SK-MEL-5 (cell line): ENCODE data around the gene PPP2R2D. TPM values are rescaled to one million over a fixed set of nuclear protein-coding genes. Genes with fewer than 3 reads are reported as not detected.

Experiments
- DNase-seq: peaks from one replicate; pipeline ENCODE4 v3.0.0-alpha.2; 2016; ENCODE audit warnings: low read depth, low spot score
- in situ Hi-C: cut with HindIII; loops from 2 replicates; pipeline ENCODE4 v1.10.0; 2016; ENCODE audit warnings: low sequenced_read_pairs, high pct_unique_total_duplicates, low pct_unique_long_range_greater_than_20kb
- total RNA-seq: library from RNA; depleted of rRNA; stranded (reverse); fragments of >200 nt; shearing (Covaris generic); gene quantifications from 2 replicates; pipeline ENCODE4 v1.2.3, GENCODE V29; 2014

The PPP2R2D gene
- total RNA-seq, 1 experiment from 2014 or later = 23.6 TPM

DNA sequence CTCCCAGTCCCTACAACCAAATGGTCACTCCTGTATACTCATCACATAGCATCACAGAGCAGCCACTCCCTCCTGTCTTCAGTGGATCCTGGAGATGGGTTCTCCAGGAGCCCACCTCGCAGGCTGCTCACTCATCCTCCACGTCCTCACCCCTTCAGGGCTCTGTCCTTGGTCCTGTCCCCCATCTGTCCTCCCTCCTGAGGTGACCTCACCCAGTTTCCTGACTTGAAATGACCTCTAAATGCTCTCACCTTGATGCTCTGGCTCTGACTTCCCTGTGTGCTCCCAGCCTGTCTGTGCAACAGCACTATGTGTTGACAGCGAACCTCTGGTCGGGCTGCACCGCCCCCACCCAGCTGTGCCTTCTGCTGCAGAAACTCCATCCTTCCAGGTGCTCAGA is 2.1 kb upstream of the PPP2R2D start:
- in situ Hi-C loops = no loop called here
- no peak for DNase-seq

DNA sequence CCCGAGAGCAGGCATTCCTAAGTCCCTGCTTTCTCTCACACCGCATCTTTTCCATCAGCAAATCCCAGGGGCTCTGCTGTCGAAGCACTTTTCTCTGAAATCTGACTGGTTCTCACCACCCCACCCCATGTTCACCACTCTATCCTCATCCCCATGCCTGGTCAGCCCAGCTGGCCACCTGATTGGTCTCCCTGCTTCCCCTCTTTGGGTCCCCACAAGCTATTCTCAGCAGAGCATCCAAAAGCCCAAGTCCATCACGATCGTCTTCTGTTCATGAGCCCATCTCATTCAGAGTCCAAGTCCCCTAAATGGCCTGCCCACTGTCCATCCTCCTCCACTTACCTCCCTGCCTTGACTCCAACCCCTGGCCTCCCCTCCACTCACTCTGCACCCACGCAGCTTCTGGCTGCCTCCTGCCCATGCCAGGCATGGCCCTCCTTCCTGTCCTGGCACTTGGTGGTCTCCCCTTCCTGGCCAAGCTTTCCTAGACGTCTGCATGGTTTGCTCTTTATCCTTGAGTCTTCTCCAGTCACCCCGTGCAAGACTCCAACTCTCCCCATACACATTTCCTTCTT is 1.6 kb upstream of the PPP2R2D start:
- no peak for DNase-seq
- in situ Hi-C loops = no loop called here

DNA sequence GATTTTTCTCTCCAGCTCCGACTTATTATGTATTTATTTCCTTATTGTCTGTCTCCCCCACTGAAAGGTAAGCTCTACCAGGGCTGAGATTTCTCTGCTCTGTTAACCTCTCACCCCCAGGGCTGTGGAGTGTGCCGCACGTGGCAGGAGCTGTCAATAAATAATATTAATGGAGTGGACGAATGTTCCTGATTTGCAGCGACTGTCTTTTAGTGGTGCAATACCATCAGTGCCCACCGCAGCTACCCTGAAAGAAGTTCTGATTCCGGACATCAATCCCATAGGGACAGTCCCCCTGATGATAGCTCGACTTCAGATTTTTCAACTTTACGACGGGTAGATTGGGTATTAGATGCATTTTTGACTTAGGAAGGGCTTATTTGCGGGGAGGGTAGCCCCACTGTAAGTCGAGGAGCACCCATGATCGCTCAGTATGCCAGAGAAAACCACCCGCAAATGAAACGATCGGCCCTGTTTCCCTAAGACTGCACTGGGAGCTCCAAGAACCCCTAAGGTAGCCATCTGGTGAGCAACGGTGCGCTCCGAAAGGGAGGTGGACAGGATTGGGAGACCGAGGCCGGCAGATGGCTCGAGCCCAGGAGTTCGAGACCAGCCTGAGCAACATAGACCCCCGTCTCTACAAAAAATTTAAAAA is 986 bp upstream of the PPP2R2D start:
- peak; percentile 1 for DNase-seq
- in situ Hi-C loops = no loop called here

DNA sequence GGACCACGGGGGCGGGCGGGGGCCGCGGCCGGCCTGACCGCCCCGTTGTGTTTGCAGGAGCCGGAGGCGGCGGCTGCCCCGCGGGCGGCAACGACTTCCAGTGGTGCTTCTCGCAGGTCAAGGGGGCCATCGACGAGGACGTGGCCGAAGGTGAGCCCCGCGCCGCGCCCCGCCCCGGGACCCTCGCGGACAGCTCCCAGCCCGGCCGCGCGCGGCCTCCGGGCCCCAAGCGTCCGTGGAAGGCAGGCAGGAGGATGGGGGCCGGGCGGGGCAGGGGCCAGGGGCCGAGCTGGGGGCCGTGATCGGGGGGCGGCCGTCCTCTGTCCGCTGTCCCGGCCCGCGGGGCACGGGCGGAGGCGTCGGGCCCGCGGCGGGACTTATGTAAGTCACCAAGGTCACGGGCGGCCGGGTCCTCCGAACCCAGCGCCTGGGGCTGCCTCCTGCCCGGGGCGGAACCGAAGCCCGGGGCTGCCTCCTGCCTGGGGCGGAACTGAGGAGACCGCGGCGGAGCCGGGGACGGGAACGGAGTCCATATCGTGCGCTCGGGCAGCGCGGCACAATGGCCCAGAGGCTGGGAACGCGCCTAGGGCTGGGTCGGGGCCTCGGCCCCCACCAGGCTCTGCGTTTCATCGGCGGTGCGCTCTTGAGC is 497 bp downstream of the PPP2R2D start:
- in situ Hi-C loops = no loop called here
- no peak for DNase-seq

DNA sequence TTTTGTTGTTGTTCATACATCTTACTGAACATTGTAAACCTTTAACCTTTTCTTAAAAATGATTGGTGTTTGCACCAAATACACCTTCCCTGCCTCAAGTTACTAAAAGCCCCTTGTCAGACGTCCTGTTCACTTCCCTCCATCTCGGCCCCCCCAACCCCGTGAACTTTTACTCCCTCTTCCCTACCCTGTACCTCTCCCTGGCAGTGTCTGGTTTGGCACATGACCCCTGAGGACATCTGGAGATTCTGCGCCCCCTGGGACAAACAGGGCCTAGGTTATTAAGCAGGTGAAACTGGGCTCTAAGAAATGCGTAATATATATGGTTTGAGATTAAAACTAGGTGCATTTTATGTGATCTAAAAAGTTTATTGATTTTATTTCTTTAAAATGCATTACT is 1.4 kb downstream of the PPP2R2D start:
- in situ Hi-C loops = no loop called here
- DNase-seq = no peak

DNA sequence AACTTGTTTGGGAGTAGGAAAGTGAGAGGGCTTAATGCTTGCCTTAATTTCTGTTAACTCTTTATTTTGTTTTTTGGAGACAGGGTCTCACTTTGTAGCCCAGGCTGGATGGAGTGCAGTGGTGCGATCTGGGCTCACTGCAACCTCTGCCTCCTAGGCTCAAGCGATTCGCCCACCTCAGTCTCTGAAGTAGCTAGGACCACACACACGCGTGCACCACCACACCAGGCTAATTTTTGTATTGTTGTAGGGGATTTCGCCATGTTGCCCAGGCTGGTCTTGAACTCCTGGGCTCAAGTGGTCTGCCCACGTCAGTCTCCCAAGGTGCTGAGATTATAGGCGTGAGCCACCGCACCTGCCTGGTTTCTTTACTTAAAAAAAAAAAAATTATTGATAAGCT is 1.9 kb downstream of the PPP2R2D start:
- in situ Hi-C loops = no loop called here

DNA sequence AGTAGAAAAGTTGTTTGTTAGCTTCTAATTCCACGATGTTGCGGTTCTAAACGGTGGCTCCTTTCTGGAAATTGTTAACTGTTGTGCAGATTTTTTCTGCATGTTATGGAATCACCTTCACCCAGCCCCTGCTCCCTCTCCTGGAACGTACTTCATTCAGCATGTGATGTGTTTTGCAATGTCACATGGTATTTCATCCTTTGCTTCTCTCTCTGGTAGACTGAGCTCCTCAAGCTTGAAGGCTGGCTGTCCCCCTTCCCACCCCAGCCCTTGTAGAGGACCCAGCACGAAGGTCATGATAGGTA is 4.4 kb downstream of the PPP2R2D start:
- in situ Hi-C loops = no loop called here
- DNase-seq = no peak

More for the DNA sequence above, 1.9 kb downstream of the PPP2R2D start:
- no peak for DNase-seq

DNA sequence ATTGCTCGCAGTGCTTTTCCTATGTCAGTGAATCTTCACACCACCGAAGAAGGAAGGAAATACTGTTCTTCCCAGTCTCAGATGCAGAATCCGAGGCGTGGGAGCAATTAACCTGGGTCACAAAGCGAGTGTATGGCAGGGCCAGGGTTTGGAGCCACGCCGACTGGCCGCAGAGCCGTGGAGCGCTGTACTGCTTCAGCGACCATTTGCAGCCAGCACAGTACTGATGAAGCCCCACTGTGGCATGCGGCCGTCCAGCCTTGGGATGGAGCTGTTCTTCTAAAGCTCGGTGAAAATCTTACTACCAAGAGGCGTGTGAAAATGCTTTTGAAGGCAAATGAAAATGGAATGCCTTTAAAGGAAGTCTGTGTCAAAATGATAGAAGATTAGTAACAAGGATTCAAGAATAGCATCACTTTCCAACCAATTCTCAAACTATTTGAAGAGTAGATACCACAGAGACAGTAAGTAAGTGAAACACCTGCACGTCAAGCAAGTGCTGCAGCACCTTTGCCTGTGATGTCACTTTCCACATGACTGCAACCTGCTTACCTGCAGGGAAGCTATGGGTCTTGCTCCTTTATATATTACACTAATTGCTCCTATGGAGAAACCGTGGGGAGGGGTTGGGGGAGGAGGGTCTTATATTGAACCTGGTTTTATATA is 4.9 kb downstream of the PPP2R2D start:
- no peak for DNase-seq
- in situ Hi-C loops = no loop called here

DNA sequence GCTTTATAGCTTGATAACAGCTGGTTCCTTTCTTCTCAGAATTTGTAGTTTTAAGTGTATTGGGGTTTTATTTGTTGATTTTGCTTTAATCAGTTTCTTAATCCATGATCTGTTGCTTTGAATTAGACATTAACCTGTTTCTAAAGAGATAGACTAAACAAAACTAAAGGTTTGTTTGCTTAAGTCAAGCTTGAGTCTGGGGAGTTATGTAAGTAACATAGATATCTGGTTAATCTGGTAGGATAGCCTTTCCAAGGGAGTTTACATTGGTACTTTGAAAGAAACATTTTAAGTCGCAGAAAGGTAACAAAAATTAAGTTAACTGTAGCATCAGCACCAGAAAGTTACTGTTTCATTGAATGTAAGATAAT is 5.4 kb downstream of the PPP2R2D start:
- in situ Hi-C loops = no loop called here
- no peak for DNase-seq

DNA sequence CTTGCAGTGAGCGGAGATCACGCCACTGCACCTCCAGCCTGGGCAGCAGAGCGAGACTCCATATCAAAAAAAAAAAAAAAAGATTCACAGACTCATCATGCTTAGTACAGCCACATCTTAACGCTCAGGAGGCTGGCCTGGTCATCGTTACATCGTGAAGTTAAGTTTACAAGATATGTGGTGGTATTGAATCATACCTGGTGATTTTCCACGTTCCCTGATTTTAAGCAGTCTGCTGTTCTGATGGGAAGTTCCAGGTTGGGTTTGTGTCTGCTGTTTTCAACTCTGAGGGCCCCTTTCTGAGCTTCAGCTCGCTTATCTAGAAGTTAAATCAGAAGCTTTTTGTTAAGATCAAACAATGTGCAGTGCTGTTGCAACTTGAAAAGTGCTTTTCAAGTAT is 6.9 kb downstream of the PPP2R2D start:
- no peak for DNase-seq
- in situ Hi-C loops = no loop called here

DNA sequence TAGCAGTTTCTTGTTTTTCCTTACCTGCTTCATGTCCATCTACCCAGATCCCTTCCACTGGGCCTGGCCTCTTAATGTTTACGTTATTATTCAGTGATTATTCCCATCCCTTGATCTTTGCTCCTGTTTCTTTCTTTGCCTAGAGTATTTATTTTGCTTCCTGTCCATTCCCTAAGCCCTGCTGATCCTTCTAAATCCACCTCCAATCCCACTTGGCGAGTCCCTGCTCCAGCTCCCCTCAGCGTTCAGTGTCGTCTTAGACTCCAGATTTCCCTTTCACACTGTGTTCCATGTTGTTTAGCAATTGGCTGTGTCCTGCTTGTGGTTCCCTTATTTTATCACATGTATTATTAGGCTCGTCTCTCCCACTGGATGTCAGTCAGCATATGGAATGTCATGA is 7.3 kb downstream of the PPP2R2D start:
- in situ Hi-C loops = no loop called here
- DNase-seq = no peak

DNA sequence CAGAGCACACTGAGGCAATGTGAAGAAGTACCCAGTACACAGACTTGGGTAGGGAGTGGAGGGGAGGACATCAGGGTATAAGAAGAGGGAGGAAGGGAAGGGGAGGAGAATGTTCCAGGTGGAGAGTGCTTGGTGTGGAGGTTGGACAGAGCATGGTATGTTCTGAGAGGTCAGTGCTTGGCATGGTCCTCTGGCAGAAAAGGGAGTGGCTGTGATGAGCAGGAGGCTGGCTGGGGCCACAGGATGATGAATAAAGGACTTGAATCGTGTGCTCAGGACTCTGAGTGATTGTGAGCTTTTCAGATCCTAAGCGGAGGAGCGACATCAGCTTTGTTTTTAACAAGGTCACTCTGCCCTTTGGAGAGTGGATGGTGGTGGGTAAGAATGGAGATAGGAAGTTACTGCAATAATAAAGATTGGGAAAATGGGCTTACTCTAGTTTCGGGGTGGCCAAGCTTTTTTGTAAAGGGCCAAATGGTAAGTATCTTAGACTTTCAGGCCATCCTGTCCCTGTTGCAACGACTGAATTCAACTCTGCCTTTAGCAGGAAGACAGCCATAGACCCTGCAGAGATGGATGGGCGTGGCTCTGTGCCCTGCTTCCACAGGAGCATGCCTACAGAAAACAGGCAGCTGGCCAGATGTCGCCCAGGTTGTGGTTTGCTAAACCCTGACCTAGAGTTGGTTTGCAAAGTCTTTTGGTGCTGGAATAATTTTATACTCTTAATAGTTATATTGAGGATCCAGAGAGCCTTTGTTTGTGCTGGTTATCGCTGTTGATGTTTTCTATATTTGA is 8.4 kb downstream of the PPP2R2D start:
- DNase-seq = no peak
- in situ Hi-C loops = no loop called here

DNA sequence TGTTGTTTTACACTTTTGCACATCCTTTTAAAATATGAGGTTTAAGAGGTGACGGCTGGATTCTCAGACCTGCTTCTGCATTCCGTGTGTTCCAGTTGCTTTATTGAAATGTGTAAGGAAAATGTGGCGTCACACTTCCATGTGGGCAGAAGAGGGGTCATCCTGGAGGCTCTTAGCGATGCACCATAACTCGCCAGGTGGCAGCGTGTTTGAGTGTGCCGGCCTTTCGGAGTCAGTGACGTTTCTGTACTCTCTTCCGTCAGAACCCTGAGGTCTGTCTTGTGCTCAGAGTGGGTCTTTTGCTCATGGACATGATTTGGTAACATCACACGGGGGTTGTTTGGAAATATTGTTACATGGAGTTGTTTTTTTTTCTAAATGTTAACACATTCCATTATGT is 9.1 kb downstream of the PPP2R2D start:
- in situ Hi-C loops = no loop called here

DNA sequence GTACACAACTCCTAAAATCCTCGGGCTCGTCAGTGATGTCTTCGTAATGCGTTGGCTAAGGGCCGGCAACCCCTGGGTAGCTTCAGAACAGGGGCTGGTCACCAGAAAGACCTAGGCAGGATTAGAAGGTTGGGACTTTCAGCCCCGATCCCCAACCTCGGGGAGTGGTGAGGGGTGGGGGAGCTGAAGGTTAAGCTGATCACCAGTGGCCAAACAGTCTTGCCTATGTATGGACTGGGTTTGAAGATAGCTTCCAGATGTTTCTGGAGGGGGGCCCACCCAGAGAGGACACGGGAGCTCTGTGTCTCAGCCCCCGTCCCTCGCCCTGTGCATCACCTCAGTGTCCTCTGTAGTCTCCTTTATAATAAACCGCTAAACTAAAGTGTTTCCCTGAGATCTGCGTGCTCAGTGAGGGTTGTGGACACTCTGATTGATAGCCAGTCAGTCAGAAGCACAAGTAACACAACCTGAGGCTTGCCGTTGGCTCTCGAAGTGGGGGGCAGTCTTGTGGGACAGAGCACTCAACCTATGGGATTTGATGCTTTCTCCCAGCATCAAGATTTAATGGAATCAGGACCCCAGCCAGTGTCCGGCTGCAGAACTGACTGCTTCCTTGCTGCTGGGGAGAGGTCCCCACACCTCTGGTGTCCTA is 10.0 kb downstream of the PPP2R2D start:
- DNase-seq = no peak
- in situ Hi-C loops = no loop called here

More for the DNA sequence above, 9.1 kb downstream of the PPP2R2D start:
- DNase-seq = no peak

DNA sequence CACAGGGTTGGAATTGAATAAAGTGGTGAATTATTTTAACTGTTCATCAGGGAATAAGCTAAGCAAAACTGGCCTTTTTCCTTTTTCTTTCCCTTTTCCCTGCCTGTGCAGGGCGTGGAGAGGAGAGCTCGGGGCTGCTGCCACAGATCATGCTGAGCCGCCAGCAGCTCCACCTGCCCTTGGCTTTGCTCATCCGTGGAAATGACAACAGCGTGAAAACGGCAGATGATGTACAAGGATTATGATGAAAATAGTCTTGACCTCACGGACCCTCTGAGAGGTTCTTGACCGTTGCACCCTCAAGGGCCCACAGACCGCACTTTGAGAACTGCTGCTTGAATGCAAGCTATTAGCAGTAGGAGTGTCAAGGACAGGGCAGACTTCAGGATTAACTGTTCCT is 10.6 kb downstream of the PPP2R2D start:
- DNase-seq = no peak
- in situ Hi-C loops = no loop called here

DNA sequence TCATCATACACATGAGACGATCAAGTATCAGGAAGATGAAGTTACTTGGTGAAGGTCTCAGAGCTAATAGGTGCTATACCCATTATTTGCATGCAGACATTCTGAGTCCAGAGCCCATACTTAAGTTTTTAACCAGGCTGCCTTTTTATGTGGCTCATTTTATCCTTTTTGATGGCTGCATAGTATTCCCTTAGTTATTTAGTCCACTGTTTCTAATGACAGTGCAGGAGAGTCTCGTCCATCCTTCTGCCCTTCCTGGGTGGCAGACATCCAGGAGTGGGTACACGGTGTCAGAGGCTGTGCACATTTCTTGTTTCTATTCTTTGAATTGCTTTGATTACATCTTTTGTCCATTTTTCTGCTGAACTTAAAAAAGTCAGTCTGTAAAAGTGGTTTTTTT is 11.8 kb downstream of the PPP2R2D start:
- DNase-seq = no peak
- in situ Hi-C loops = no loop called here

DNA sequence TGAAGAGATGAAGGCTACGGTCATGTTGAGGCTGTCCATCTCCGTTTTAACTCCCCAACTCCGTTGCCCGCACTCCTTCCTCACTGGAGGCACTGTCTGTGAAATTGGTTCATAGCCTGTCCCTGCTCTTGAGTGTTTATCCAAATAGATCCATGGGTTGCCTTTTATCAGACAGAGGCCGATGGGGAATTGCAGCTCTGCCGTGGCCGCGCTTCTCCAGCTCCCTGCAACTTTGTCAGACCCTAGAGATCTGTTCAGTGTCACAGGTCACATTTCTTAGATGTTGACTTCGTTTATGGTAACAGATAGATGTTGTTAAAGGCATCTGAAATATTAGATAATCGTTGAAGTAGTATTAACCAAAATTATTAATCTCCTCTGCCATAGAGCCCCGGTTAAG is 14.7 kb downstream of the PPP2R2D start:
- no peak for DNase-seq
- in situ Hi-C loops = no loop called here
